ENCODE data around the gene PKIG.
A peak's percentile ranks its signal among the peaks of the same experiment; 100 is the strongest.
"Not testable (repeated sequence)": the region's sequence is repeated elsewhere in the genome, so short reads cannot be mapped to it uniquely, and the experiment has no call there.

PKIG gene

GRCh38 chr20:44585057-44585963 lies 2.9 kb downstream of the PKIG start:
- TF ChIP-seq SPI1 (IDR thresholded peaks at IDR 0.05; ENCODE audit: borderline replicate concordance, low read depth), result no peak
- H3K4me3 ChIP-seq (replicated peaks; ENCODE audit: insufficient read depth, low read length), result no peak overlapping the region

GRCh38 chr20:44586289-44586911 lies 4.0 kb downstream of the PKIG start:
- Histone ChIP-seq H3K27me3 (ENCODE audit: insufficient read depth, poor library complexity, severe bottlenecking) (no peaks in the 10 kb centered on the region), H3K27ac (replicated peaks) (0 out of 2 replicates have a peak overlapping the region, but pooled peaks have one; percentile 22), H3K4me3 (replicated peaks; ENCODE audit: insufficient read depth, low read length) (no peak overlapping the region)
- peak in 1 of 2 experiments; percentile 93 for DNase-seq (ENCODE audit: low read depth in 1 of 2, low spot score in 1 of 2)
- no peak for TF ChIP-seq CTCF (IDR thresholded peaks at IDR 0.05; ENCODE audit: insufficient read depth, low read length)
- TF ChIP-seq SPI1 (IDR thresholded peaks at IDR 0.05; ENCODE audit: borderline replicate concordance, low read depth), result peak; percentile 99
- no peak for TF ChIP-seq REST (IDR thresholded peaks at IDR 0.05; ENCODE audit: insufficient replicate concordance, low read depth)
- TF ChIP-seq POLR2AphosphoS5 (IDR thresholded peaks at IDR 0.05; ENCODE audit: low read depth), result 0 out of 2 replicates have a peak, but pooled peaks have one; percentile 23
- no peak for TF ChIP-seq GABPA (IDR thresholded peaks at IDR 0.05; ENCODE audit: low read depth)

More at GRCh38 chr20:44585057-44585963, 2.9 kb downstream of the PKIG start:
- no peak for DNase-seq (ENCODE audit: low read depth in 1 of 2, low spot score in 1 of 2)
- Histone ChIP-seq H3K27me3 (ENCODE audit: insufficient read depth, poor library complexity, severe bottlenecking) (no peaks in the 10 kb centered on the region), H3K27ac (replicated peaks) (no peak overlapping the region)

GRCh38 chr20:44587035-44587980 lies 4.9 kb downstream of the PKIG start:
- H3K27me3 ChIP-seq (ENCODE audit: insufficient read depth, poor library complexity, severe bottlenecking), result no peaks in the 10 kb centered on the region
- H3K27ac ChIP-seq (replicated peaks), result 0 out of 2 replicates have a peak overlapping the region, but pooled peaks have one; percentile 22
- H3K4me3 ChIP-seq (replicated peaks; ENCODE audit: insufficient read depth, low read length), result no peak overlapping the region
- DNase-seq (ENCODE audit: low read depth in 1 of 2, low spot score in 1 of 2), result no peak
- TF ChIP-seq POLR2AphosphoS5 (IDR thresholded peaks at IDR 0.05; ENCODE audit: low read depth) (no peak), GABPA (IDR thresholded peaks at IDR 0.05; ENCODE audit: low read depth) (no peak), SPI1 (IDR thresholded peaks at IDR 0.05; ENCODE audit: borderline replicate concordance, low read depth) (no peak), CTCF (IDR thresholded peaks at IDR 0.05; ENCODE audit: insufficient read depth, low read length) (no peak), REST (IDR thresholded peaks at IDR 0.05; ENCODE audit: insufficient replicate concordance, low read depth) (no peak)

GRCh38 chr20:44588321-44588720 lies 5.9 kb downstream of the PKIG start:
- not testable (repeated sequence) for H3K27ac ChIP-seq (replicated peaks); H3K4me3 ChIP-seq (replicated peaks; ENCODE audit: insufficient read depth, low read length); DNase-seq (ENCODE audit: low read depth in 1 of 2, low spot score in 1 of 2); H3K27me3 ChIP-seq (ENCODE audit: insufficient read depth, poor library complexity, severe bottlenecking)

All from HL-60 (cell line).